Lung microvascular endothelial cell (primary cell): ENCODE data around the gene C1QBP. TPM values are rescaled to one million over a fixed set of nuclear protein-coding genes. Genes with fewer than 3 reads are reported as not detected.
"Not testable (repeated sequence)": the region's sequence is repeated elsewhere in the genome, so short reads cannot be mapped to it uniquely, and the experiment has no call there.

Source experiments
- DNase-seq, 2 donors: peaks; one replicate each; pipeline versions ENCODE4 v3.0.0 to v3.0.0-alpha.2; 2010; ENCODE audit warnings: low read depth in 2 of 2
- total RNA-seq: library from RNA; depleted of rRNA; stranded (reverse); fragments of >200 nt; gene quantifications from 2 replicates; pipeline ENCODE4 v1.2.1, GENCODE V29; 2014

The C1QBP gene
- total RNA-seq, 1 donor from 2014 or later, result 166 TPM

GRCh38 chr17:5434984-5435383 lies 4.0 kb downstream of the C1QBP start:
- DNase-seq, result no peak

GRCh38 chr17:5431949-5432556 lies 6.9 kb downstream of the C1QBP start:
- DNase-seq, result no peak

GRCh38 chr17:5431234-5431633 lies 7.7 kb downstream of the C1QBP start:
- DNase-seq, result not testable (repeated sequence)

GRCh38 chr17:5430413-5430999 lies 8.4 kb downstream of the C1QBP start:
- DNase-seq, result no peak

- peak; percentile 48 to 92 for DNase-seq
These were observed 9.6 kb downstream of the C1QBP start for GRCh38 chr17:5429191-5429887.

GRCh38 chr17:5425826-5426225 lies 13.1 kb downstream of the C1QBP start:
- DNase-seq, result no peak

- DNase-seq, result no peak
These were observed 14.0 kb downstream of the C1QBP start for GRCh38 chr17:5424909-5425308.

GRCh38 chr17:5422505-5422904 lies 16.4 kb downstream of the C1QBP start:
- peak in 1 of 2 donors; percentile 60 for DNase-seq

GRCh38 chr17:5419959-5420653 lies 18.8 kb downstream of the C1QBP start, which contains the start of gene RPAIN:
RPAIN (plus strand) TSS chr17:5420182; CDS start chr17:5420211, 29 bp downstream.
- DNase-seq, result peak; percentile 89 to 90

GRCh38 chr17:5419356-5419958 lies 19.5 kb downstream of the C1QBP start, which contains the start of gene NUP88:
NUP88 (minus strand) TSS chr17:5419662; CDS start chr17:5419650, 12 bp downstream.
- DNase-seq, result peak; percentile 99

- DNase-seq, result peak; percentile 76 to 89
These were observed 20.0 kb downstream of the C1QBP start for GRCh38 chr17:5418858-5419355.

GRCh38 chr17:5416901-5417300 lies 22.1 kb downstream of the C1QBP start:
- no peak for DNase-seq

- peak; percentile 49 to 86 for DNase-seq
These were observed 25.3 kb downstream of the C1QBP start for GRCh38 chr17:5413682-5414081.

GRCh38 chr17:5410594-5411272 lies 28.2 kb downstream of the C1QBP start:
- DNase-seq, result no peak

- no peak for DNase-seq
These were observed 30.8 kb downstream of the C1QBP start for GRCh38 chr17:5408186-5408585.

- no peak for DNase-seq
These were observed 33.6 kb downstream of the C1QBP start for GRCh38 chr17:5405400-5405799.

GRCh38 chr17:5399767-5400166 lies 39.2 kb downstream of the C1QBP start:
- no peak for DNase-seq

GRCh38 chr17:5396612-5397011 lies 42.3 kb downstream of the C1QBP start:
- DNase-seq, result no peak

GRCh38 chr17:5391678-5392077 lies 47.3 kb downstream of the C1QBP start:
- DNase-seq, result no peak
